Activated naive CD4-positive, alpha-beta T cell treated with anti-CD3 and anti-CD28 coated beads, Interleukin-2, amount 50 U/mL, for 24 hours (primary cell): ENCODE data around the gene TCOF1.

Experiments
- H3K27ac Mint-ChIP-seq: one replicate; pipeline ENCODE4 v1.8.0; 2021; ENCODE audit warnings: mild to moderate bottlenecking, mixed read lengths
- H3K27me3 Mint-ChIP-seq: one replicate; pipeline ENCODE4 v1.8.0; 2021; ENCODE audit warnings: mixed read lengths
- H3K36me3 Mint-ChIP-seq: one replicate; pipeline ENCODE4 v1.8.0; 2021; ENCODE audit warnings: mixed read lengths
- H3K4me1 Mint-ChIP-seq: one replicate; pipeline ENCODE4 v1.8.0; 2021; ENCODE audit warnings: mixed read lengths
- H3K4me3 Mint-ChIP-seq: one replicate; pipeline ENCODE4 v1.8.0; 2021; ENCODE audit warnings: mild to moderate bottlenecking, mixed read lengths
- H3K9me3 Mint-ChIP-seq: one replicate; pipeline ENCODE4 v1.8.0; 2021; ENCODE audit warnings: mixed read lengths

The TCOF1 gene

DNA sequence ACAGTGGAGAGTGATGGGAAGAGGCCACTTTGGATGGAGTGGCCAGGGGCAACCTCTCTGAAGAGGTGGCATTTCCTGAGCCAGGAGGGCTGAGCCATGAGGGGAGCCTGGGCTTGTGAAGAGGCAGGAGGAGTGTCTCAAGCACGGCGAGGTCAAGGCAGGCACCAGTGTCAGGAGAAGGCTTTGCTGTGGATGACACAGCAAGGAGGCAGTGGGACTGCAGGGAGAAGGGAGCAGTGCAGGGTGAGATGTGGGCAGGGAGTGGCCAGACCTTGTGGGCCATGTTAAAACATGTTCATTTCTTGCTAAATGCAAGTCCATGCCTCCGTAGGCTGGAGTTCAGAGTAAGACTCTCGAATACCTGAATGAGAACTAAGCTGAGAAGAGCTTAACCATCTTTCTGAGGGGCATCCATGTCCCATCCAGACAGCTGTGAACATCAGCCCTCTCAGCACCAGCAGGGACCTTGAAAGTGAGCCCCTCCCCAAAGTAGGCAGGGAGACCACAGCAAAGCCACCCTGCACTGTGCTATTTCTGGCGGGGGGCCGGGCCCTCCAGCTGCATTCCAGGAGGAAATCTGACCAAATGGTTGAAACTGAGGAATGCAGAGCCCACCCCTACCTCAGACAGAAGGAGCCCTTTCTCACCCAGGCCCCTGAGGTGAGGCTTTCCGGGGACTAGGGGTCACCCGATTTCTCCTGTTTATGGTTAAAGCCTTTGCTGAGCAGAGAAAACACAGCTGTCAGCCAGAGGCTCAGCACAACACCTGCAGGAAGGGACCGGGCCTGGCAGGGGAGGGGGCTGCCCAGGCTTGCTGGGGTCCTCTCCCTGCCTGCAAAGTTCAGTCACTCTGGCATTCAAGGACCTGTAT, 38.6 kb upstream of the TCOF1 start:
- Mint-ChIP-seq H3K9me3 (no peaks in the 10 kb centered on the region), H3K36me3 (no peaks in the 10 kb centered on the region), H3K4me1 (no peaks in the 10 kb centered on the region), H3K27ac (no peak overlapping the region), H3K4me3 (no peak overlapping the region), H3K27me3 (no peaks in the 10 kb centered on the region)

DNA sequence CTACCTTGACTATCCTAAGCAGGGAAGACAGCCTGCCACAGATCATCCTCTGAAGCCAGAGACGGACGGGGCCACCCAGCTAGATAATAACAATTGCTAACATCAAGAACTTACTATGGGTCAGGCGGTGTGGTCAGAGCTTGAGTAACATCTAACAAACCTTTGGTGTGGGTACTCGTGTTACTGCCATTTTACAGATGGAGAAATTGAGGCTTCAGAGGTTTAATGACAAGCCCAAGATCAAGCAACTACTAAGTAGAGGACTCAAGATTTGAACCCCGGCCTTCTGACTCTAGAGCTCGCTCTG, 38.1 kb upstream of the TCOF1 start:
- Mint-ChIP-seq H3K27ac (no peak overlapping the region), H3K4me3 (no peak overlapping the region), H3K4me1 (no peaks in the 10 kb centered on the region), H3K27me3 (no peaks in the 10 kb centered on the region), H3K9me3 (no peaks in the 10 kb centered on the region), H3K36me3 (no peaks in the 10 kb centered on the region)

DNA sequence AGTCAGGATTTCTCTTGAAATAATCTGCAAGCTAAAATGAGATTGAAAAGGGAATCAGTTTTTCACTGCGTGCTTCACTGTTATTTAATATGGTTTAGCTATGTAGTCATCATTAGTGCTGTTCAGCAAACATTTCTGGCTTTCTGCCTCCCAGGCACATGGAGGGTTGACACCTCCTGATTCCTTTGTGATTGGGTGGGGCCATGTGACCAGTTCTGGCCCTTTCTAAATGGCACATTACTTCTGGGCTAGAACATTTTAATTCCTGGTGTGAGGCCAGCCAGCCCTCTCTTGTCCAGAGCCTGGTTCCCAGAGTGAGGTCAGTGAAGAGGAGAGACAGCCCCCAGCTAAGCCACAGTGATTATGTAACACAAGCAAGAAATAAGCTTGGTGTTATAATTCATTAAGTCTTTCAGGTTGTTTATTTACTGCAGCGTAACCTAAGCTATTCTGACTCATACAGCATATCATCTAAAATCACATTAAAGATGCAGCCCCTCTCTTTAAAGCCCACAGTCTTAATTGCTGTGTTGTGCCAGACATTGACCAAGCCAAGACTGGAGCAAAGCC, 37.4 kb upstream of the TCOF1 start:
- Mint-ChIP-seq H3K4me1 (no peaks in the 10 kb centered on the region), H3K4me3 (no peak overlapping the region), H3K27me3 (no peaks in the 10 kb centered on the region), H3K27ac (no peak overlapping the region), H3K36me3 (no peaks in the 10 kb centered on the region), H3K9me3 (no peaks in the 10 kb centered on the region)

- Mint-ChIP-seq H3K9me3 (no peaks in the 10 kb centered on the region), H3K36me3 (no peaks in the 10 kb centered on the region), H3K4me3 (no peak overlapping the region), H3K27ac (no peak overlapping the region), H3K4me1 (no peaks in the 10 kb centered on the region), H3K27me3 (no peaks in the 10 kb centered on the region)
Observed at GRCh38 chr5:150321211-150321610, 36.3 kb upstream of the TCOF1 start.

GRCh38 chr5:150321784-150322183, 35.7 kb upstream of the TCOF1 start:
- no peak overlapping the region for H3K27ac Mint-ChIP-seq
- no peaks in the 10 kb centered on the region for H3K4me1 Mint-ChIP-seq
- no peak overlapping the region for H3K4me3 Mint-ChIP-seq
- no peaks in the 10 kb centered on the region for H3K9me3 Mint-ChIP-seq
- no peaks in the 10 kb centered on the region for H3K36me3 Mint-ChIP-seq
- H3K27me3 Mint-ChIP-seq, result no peaks in the 10 kb centered on the region

DNA sequence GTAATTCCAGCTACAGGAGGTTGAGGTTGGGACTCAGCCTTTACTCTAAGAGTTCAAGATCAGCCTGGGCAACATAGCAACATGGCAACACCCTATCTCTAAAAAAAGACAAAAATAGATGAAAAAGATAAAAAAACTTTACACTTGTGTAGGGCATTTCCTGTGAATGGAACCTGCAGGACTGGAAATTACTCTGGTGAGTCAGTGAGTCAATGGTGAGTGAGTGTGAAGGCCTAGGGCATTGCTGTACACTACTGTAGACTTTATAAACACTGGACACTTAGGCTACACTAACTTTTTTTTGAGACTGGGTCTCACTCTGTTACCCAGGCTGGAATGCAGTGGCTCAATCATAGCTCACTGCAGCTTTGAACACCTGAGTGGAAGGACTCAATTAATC, 35.3 kb upstream of the TCOF1 start:
- Mint-ChIP-seq H3K4me3 (no peak overlapping the region), H3K4me1 (no peaks in the 10 kb centered on the region), H3K27me3 (no peaks in the 10 kb centered on the region), H3K36me3 (no peaks in the 10 kb centered on the region), H3K27ac (no peak overlapping the region), H3K9me3 (no peaks in the 10 kb centered on the region)

- Mint-ChIP-seq H3K4me1 (no peaks in the 10 kb centered on the region), H3K4me3 (no peak overlapping the region), H3K27ac (no peak overlapping the region), H3K9me3 (no peaks in the 10 kb centered on the region), H3K36me3 (no peaks in the 10 kb centered on the region), H3K27me3 (no peaks in the 10 kb centered on the region)
Observed at GRCh38 chr5:150323092-150323491, 34.4 kb upstream of the TCOF1 start.

DNA sequence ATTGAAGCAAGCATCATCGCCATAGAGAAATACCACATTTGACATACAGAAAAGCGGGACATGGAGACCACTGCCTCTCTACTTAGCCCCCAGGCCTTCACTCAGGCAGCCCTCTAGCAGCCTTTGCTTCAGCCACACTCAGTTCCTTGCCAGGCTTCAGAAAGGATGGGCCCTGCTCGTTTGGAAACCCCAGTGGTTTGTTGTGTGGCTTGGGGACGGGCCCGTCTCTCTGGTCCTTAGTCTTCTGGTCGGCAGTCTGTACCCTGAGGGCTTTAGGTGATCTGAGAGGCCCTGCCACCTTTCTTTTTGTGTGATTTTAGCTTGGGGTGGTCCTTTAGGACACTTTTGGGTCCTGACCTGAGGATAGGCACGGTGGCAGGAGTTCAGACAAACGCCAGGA, 33.7 kb upstream of the TCOF1 start:
- Mint-ChIP-seq H3K27me3 (no peaks in the 10 kb centered on the region), H3K4me3 (no peak overlapping the region), H3K27ac (no peak overlapping the region), H3K36me3 (no peaks in the 10 kb centered on the region), H3K9me3 (no peaks in the 10 kb centered on the region), H3K4me1 (no peaks in the 10 kb centered on the region)

DNA sequence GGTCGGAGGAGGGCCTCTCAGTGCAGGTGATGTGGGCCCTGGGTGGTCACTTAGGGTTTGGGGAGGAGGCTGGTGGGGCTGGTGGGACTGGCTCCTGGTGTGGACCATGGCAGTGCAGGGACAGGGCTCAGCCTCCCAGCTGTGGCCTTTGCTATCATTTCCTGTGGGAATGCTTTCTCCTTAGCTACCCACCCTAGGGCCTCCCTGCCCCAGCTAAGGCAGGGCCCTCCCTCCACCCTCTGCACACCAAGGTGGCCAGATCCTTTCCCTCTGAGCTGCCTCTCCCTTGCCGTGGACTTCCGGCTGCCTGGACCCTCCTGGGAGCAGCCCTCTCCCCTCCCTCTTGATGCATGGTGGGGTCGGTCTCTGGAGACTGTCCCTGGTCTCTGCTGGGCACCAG, 32.1 kb upstream of the TCOF1 start:
- Mint-ChIP-seq H3K36me3 (no peaks in the 10 kb centered on the region), H3K27ac (no peak overlapping the region), H3K4me3 (no peak overlapping the region), H3K9me3 (no peaks in the 10 kb centered on the region), H3K27me3 (no peaks in the 10 kb centered on the region), H3K4me1 (no peaks in the 10 kb centered on the region)

- Mint-ChIP-seq H3K27ac (no peak overlapping the region), H3K27me3 (no peaks in the 10 kb centered on the region), H3K4me3 (no peak overlapping the region), H3K9me3 (no peaks in the 10 kb centered on the region), H3K4me1 (no peaks in the 10 kb centered on the region), H3K36me3 (no peaks in the 10 kb centered on the region)
Observed at GRCh38 chr5:150326707-150327106, 30.8 kb upstream of the TCOF1 start.

GRCh38 chr5:150327139-150327538, 30.4 kb upstream of the TCOF1 start:
- H3K4me1 Mint-ChIP-seq, result no peaks in the 10 kb centered on the region
- no peaks in the 10 kb centered on the region for H3K9me3 Mint-ChIP-seq
- H3K27ac Mint-ChIP-seq, result no peak overlapping the region
- no peak overlapping the region for H3K4me3 Mint-ChIP-seq
- no peaks in the 10 kb centered on the region for H3K36me3 Mint-ChIP-seq
- H3K27me3 Mint-ChIP-seq, result no peaks in the 10 kb centered on the region

GRCh38 chr5:150328515-150328914, 29.0 kb upstream of the TCOF1 start:
- Mint-ChIP-seq H3K27me3 (no peaks in the 10 kb centered on the region), H3K36me3 (no peaks in the 10 kb centered on the region), H3K4me3 (no peak overlapping the region), H3K9me3 (no peaks in the 10 kb centered on the region), H3K27ac (no peak overlapping the region), H3K4me1 (no peaks in the 10 kb centered on the region)

DNA sequence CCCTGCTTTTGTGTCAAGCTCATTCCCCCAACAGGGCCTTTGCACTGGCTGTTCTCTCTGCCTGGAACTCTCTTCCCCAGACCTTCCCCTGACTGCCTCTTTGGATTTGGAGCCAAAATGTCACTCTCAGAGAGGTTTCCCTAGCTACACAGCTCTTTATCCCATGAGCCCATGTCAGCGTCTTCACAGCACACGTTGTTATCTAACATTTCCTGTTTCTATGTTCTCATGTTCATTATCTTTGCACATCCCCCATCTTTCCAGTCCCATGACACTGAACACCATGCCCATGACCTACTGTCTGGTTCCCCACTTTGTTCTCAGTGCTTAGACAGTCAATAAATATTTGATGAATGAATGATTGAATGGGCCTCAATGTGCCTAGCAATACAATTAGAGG, 28.5 kb upstream of the TCOF1 start:
- H3K27ac Mint-ChIP-seq, result no peak overlapping the region
- no peaks in the 10 kb centered on the region for H3K27me3 Mint-ChIP-seq
- no peaks in the 10 kb centered on the region for H3K4me1 Mint-ChIP-seq
- no peak overlapping the region for H3K4me3 Mint-ChIP-seq
- H3K36me3 Mint-ChIP-seq, result no peaks in the 10 kb centered on the region
- no peaks in the 10 kb centered on the region for H3K9me3 Mint-ChIP-seq

- Mint-ChIP-seq H3K27ac (no peak overlapping the region), H3K27me3 (no peaks in the 10 kb centered on the region), H3K9me3 (no peaks in the 10 kb centered on the region), H3K4me1 (no peaks in the 10 kb centered on the region), H3K36me3 (no peaks in the 10 kb centered on the region), H3K4me3 (no peak overlapping the region)
Observed at GRCh38 chr5:150329881-150330876, 27.3 kb upstream of the TCOF1 start.

DNA sequence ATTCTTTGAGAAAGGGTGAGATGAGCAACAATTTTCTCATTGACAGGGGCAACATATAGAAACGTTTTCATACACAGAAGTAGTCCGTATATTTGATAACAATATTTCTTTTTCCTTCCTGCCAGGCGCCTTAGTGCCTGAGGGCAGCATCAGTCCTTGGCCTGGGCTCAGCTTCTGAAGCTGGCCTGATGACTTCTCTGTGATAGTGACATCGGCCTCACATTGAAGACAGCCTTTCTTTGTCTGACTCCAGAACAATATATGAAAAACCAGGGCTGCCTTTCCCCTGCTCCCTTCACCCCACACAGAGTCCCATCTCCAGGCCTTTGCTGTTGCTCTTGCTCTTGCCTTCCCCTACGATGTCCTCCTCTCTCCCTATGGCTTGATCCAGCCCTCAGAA, 24.1 kb upstream of the TCOF1 start:
- Mint-ChIP-seq H3K27me3 (no peaks in the 10 kb centered on the region), H3K4me3 (no peak overlapping the region), H3K9me3 (no peaks in the 10 kb centered on the region), H3K27ac (no peak overlapping the region), H3K36me3 (no peaks in the 10 kb centered on the region), H3K4me1 (no peaks in the 10 kb centered on the region)

GRCh38 chr5:150335778-150336177, 21.7 kb upstream of the TCOF1 start:
- no peaks in the 10 kb centered on the region for H3K9me3 Mint-ChIP-seq
- no peak overlapping the region for H3K4me3 Mint-ChIP-seq
- H3K27me3 Mint-ChIP-seq, result no peaks in the 10 kb centered on the region
- H3K36me3 Mint-ChIP-seq, result no peaks in the 10 kb centered on the region
- no peak overlapping the region for H3K27ac Mint-ChIP-seq
- no peaks in the 10 kb centered on the region for H3K4me1 Mint-ChIP-seq
